A673 (cell line): Measurements from ENCODE around the gene MED27.

ENCODE experiments used
- CTCF ChIP-seq: fragments of 300-800, 200-600 bp; sonication (generic); conservative IDR thresholded peaks from 2 replicates; pipeline ENCODE4 v1.5.1; 2017; ENCODE audit warnings: low read depth, mild to moderate bottlenecking, antibody characterized with exemption, low read length, moderate library complexity, mixed read lengths
- EZH2 ChIP-seq: fragments of 200-600 bp; sonication (generic); IDR thresholded peaks from 2 replicates; pipeline ENCODE4 v1.6.1; 2017; ENCODE audit warnings: borderline replicate concordance, low read depth, mild to moderate bottlenecking, mixed read lengths, antibody characterized with exemption, low read length; ENCODE audit not compliant: poor library complexity, severe bottlenecking

DNA sequence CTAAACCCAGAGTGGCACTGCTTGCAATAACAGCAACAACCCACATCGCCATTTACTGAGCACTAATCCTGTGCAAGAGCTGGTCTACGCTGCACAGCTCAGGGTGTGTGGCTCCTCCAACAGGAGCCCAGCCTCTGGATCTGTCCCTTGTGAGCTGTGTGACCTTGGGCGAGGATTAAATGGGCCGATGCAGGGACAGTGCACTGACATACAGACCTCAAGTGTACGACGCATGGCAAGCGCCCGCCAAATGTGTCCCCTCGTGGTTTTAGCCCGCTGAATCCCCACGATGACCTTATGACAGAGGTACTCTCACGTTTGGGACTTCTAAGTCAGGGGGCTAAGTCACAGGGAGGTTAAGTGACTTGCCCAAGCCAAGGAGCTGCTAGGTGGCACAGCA lies 209.5 kb downstream of the MED27 start:
- TF ChIP-seq CTCF = no peak
- TF ChIP-seq EZH2 = no peak
